HG03521 (cell line): ENCODE results near the gene NMT2.

Experiments
- ATAC-seq: cut with Tn5 transposase; IDR thresholded peaks from one replicate; pipeline ENCODE4 v1.9.1; 2021; ENCODE audit warnings: mild to moderate bottlenecking, moderate library complexity; ENCODE audit not compliant: unreplicated experiment

Gene NMT2

GRCh38 chr10:15097011-15097812 lies 71.3 kb downstream of the NMT2 start, which contains the start of gene RPP38:
Gene RPP38 (plus strand): TSS chr10:15097355. CDS start chr10:15103315, 5,960 bp downstream.
- peak; percentile 77 for ATAC-seq

GRCh38 chr10:15096661-15097010 lies 71.9 kb downstream of the NMT2 start:
- ATAC-seq = no peak

GRCh38 chr10:15092855-15093408 lies 75.6 kb downstream of the NMT2 start:
- ATAC-seq = no peak

GRCh38 chr10:15091418-15091817 lies 77.1 kb downstream of the NMT2 start:
- ATAC-seq = no peak

GRCh38 chr10:15088428-15089261 lies 79.8 kb downstream of the NMT2 start, which contains the start of gene ACBD7:
Gene ACBD7 (minus strand): TSS chr10:15088776. CDS start chr10:15088728, 48 bp downstream.
- ATAC-seq = peak; percentile 100

- no peak for ATAC-seq
These were observed 84.0 kb downstream of the NMT2 start for GRCh38 chr10:15084502-15084922.

GRCh38 chr10:15083674-15084501 lies 84.6 kb downstream of the NMT2 start:
- ATAC-seq = no peak

GRCh38 chr10:15075421-15075820 lies 93.1 kb downstream of the NMT2 start:
- ATAC-seq = no peak

- no peak for ATAC-seq
These were observed 96.1 kb downstream of the NMT2 start for GRCh38 chr10:15072358-15072757.

GRCh38 chr10:15069230-15069629 lies 99.3 kb downstream of the NMT2 start:
- no peak for ATAC-seq

GRCh38 chr10:15068802-15069201 lies 99.7 kb downstream of the NMT2 start:
- ATAC-seq = no peak

GRCh38 chr10:15067154-15067553 lies 101.3 kb downstream of the NMT2 start:
- no peak for ATAC-seq

GRCh38 chr10:15060638-15061037 lies 107.9 kb downstream of the NMT2 start:
- no peak for ATAC-seq

- no peak for ATAC-seq
These were observed 108.6 kb downstream of the NMT2 start for GRCh38 chr10:15059914-15060313.

- no peak for ATAC-seq
These were observed 109.8 kb downstream of the NMT2 start for GRCh38 chr10:15058689-15059088.
